GM23338 (cell line): Measurements from ENCODE around the gene DAPK3.

Experiments
- CTCF ChIP-seq, 2 experiments: fragments of 200-600 bp in 1 of 2; sonication (generic) in 1 of 2; conservative IDR thresholded peaks; 2 replicates each; pipeline versions ENCODE4 v1.5.1 to v1.6.1; 2016 to 2017; ENCODE audit warnings: antibody characterized with exemption in 2 of 2, low read depth in 2 of 2, mild to moderate bottlenecking in 2 of 2, moderate library complexity in 1 of 2
- EZH2 ChIP-seq: fragments of 200-600 bp; sonication (generic); IDR thresholded peaks from one replicate; pipeline ENCODE4 v1.8.0; 2017; ENCODE audit warnings: antibody characterized with exemption, mild to moderate bottlenecking, low read depth; ENCODE audit not compliant: unreplicated experiment
- JUNB ChIP-seq: IDR thresholded peaks from one replicate; pipeline ENCODE4 v1.6.1; 2016; ENCODE audit warnings: antibody characterized with exemption; ENCODE audit not compliant: unreplicated experiment

DNA sequence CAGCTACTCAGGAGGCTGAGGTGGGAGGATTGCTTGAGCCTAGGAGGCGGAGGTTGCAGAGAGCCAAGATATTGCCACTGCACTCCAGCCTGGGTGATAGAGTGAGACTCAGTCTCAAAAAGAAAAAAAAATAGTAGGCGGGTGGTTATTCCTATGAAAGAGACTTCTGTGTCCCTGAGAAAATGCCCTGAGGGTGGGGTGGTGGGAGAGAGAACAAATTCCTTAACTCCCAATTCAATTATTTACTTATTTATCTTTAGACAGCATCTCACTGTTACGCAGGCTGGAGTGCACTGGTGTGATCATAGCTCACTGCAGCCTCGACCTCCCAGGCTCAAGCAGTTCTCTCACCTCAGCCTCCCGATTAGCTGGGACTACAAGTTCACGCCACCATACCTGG lies 24.7 kb upstream of the DAPK3 start:
- TF ChIP-seq CTCF (conservative IDR thresholded peaks at IDR 0.05; ENCODE audit: low read depth in 2 of 2) (no peak), EZH2 (no peak), JUNB (no peak)
